Adipocyte (in vitro differentiated cells): Measurements from ENCODE around the gene ELAVL2.

Source experiments
- DNase-seq: peaks from one replicate; pipeline ENCODE4 v3.0.0-alpha.2; 2015; ENCODE audit warnings: low read depth
- H3K27me3 ChIP-seq: replicated peaks from 2 replicates; pipeline ENCODE4 v1.7.0; 2013; ENCODE audit warnings: mild to moderate bottlenecking, low read length, moderate library complexity; ENCODE audit not compliant: control insufficient read depth, insufficient read depth
- H3K36me3 ChIP-seq: 2 replicates; pipeline ENCODE4 v1.7.0; 2013; ENCODE audit warnings: low read length, mild to moderate bottlenecking, moderate library complexity; ENCODE audit not compliant: control insufficient read depth, insufficient read depth, severe bottlenecking
- H3K4me1 ChIP-seq: 2 replicates; pipeline ENCODE4 v1.7.0; 2013; ENCODE audit warnings: mild to moderate bottlenecking, low read length, moderate library complexity; ENCODE audit not compliant: control insufficient read depth, insufficient read depth
- H3K4me3 ChIP-seq: 2 replicates; pipeline ENCODE4 v1.7.0; 2013; ENCODE audit warnings: mild to moderate bottlenecking, low read length, moderate library complexity
- H3K9ac ChIP-seq: 2 replicates; pipeline ENCODE4 v1.7.0; 2013; ENCODE audit warnings: mild to moderate bottlenecking, low read length, moderate library complexity
- H3K9me3 ChIP-seq: 2 replicates; pipeline ENCODE4 v1.7.0; 2013; ENCODE audit warnings: mild to moderate bottlenecking, low read length, moderate library complexity; ENCODE audit not compliant: control insufficient read depth

The ELAVL2 gene

GRCh38 chr9:23819403-23819802, 6.6 kb downstream of the ELAVL2 start:
- Histone ChIP-seq H3K9ac (no peak overlapping the region), H3K9me3 (no peaks in the 10 kb centered on the region), H3K36me3 (no peaks in the 10 kb centered on the region), H3K4me1 (no peaks in the 10 kb centered on the region), H3K4me3 (no peak overlapping the region), H3K27me3 (peaks cover 54% of the 10 kb centered on the region)
- DNase-seq, result no peak

GRCh38 chr9:23814243-23814642, 11.8 kb downstream of the ELAVL2 start:
- H3K9me3 ChIP-seq, result no peaks in the 10 kb centered on the region
- H3K27me3 ChIP-seq, result peaks cover 10% of the 10 kb centered on the region
- DNase-seq, result no peak
- no peaks in the 10 kb centered on the region for H3K36me3 ChIP-seq
- H3K4me3 ChIP-seq, result no peak overlapping the region
- H3K9ac ChIP-seq, result no peak overlapping the region
- H3K4me1 ChIP-seq, result no peaks in the 10 kb centered on the region

- Histone ChIP-seq H3K9ac (no peak overlapping the region), H3K9me3 (no peaks in the 10 kb centered on the region), H3K4me3 (no peak overlapping the region), H3K36me3 (no peaks in the 10 kb centered on the region), H3K27me3 (no peaks in the 10 kb centered on the region), H3K4me1 (no peaks in the 10 kb centered on the region)
- no peak for DNase-seq
Observed at GRCh38 chr9:23812673-23813072, 13.4 kb downstream of the ELAVL2 start.

GRCh38 chr9:23811633-23812032, 14.4 kb downstream of the ELAVL2 start:
- Histone ChIP-seq H3K9me3 (no peaks in the 10 kb centered on the region), H3K36me3 (no peaks in the 10 kb centered on the region), H3K4me3 (no peak overlapping the region), H3K9ac (no peak overlapping the region), H3K27me3 (no peaks in the 10 kb centered on the region), H3K4me1 (no peaks in the 10 kb centered on the region)
- no peak for DNase-seq

- Histone ChIP-seq H3K27me3 (no peaks in the 10 kb centered on the region), H3K4me3 (no peak overlapping the region), H3K4me1 (no peaks in the 10 kb centered on the region), H3K9me3 (no peaks in the 10 kb centered on the region), H3K36me3 (no peaks in the 10 kb centered on the region), H3K9ac (no peak overlapping the region)
- no peak for DNase-seq
Observed at GRCh38 chr9:23803216-23803615, 22.8 kb downstream of the ELAVL2 start.

- H3K9me3 ChIP-seq, result no peaks in the 10 kb centered on the region
- no peaks in the 10 kb centered on the region for H3K4me1 ChIP-seq
- no peak overlapping the region for H3K4me3 ChIP-seq
- H3K27me3 ChIP-seq, result no peaks in the 10 kb centered on the region
- no peak for DNase-seq
- H3K9ac ChIP-seq, result no peak overlapping the region
- no peaks in the 10 kb centered on the region for H3K36me3 ChIP-seq
Observed at GRCh38 chr9:23801523-23801922, 24.5 kb downstream of the ELAVL2 start.

GRCh38 chr9:23799521-23799920, 26.5 kb downstream of the ELAVL2 start:
- H3K4me1 ChIP-seq, result no peaks in the 10 kb centered on the region
- H3K9me3 ChIP-seq, result no peaks in the 10 kb centered on the region
- H3K4me3 ChIP-seq, result no peak overlapping the region
- H3K27me3 ChIP-seq, result no peaks in the 10 kb centered on the region
- DNase-seq, result no peak
- no peak overlapping the region for H3K9ac ChIP-seq
- no peaks in the 10 kb centered on the region for H3K36me3 ChIP-seq

GRCh38 chr9:23798325-23798724, 27.7 kb downstream of the ELAVL2 start:
- H3K27me3 ChIP-seq, result no peaks in the 10 kb centered on the region
- no peaks in the 10 kb centered on the region for H3K4me1 ChIP-seq
- H3K4me3 ChIP-seq, result no peak overlapping the region
- no peak for DNase-seq
- no peaks in the 10 kb centered on the region for H3K9me3 ChIP-seq
- H3K9ac ChIP-seq, result no peak overlapping the region
- no peaks in the 10 kb centered on the region for H3K36me3 ChIP-seq

GRCh38 chr9:23796209-23796608, 29.8 kb downstream of the ELAVL2 start:
- no peaks in the 10 kb centered on the region for H3K9me3 ChIP-seq
- no peaks in the 10 kb centered on the region for H3K27me3 ChIP-seq
- no peak overlapping the region for H3K4me3 ChIP-seq
- no peak for DNase-seq
- H3K9ac ChIP-seq, result no peak overlapping the region
- H3K4me1 ChIP-seq, result no peaks in the 10 kb centered on the region
- H3K36me3 ChIP-seq, result no peaks in the 10 kb centered on the region

GRCh38 chr9:23790351-23791260, 35.4 kb downstream of the ELAVL2 start:
- no peaks in the 10 kb centered on the region for H3K9me3 ChIP-seq
- H3K36me3 ChIP-seq, result no peaks in the 10 kb centered on the region
- H3K4me1 ChIP-seq, result no peaks in the 10 kb centered on the region
- no peak overlapping the region for H3K4me3 ChIP-seq
- no peak overlapping the region for H3K9ac ChIP-seq
- no peaks in the 10 kb centered on the region for H3K27me3 ChIP-seq
- DNase-seq, result no peak

GRCh38 chr9:23789529-23790254, 36.3 kb downstream of the ELAVL2 start:
- DNase-seq, result no peak
- Histone ChIP-seq H3K4me3 (no peak overlapping the region), H3K4me1 (no peaks in the 10 kb centered on the region), H3K27me3 (no peaks in the 10 kb centered on the region), H3K9ac (no peak overlapping the region), H3K9me3 (no peaks in the 10 kb centered on the region), H3K36me3 (no peaks in the 10 kb centered on the region)
